ENCODE results near the gene CDCA7. TPM values are rescaled to one million over a fixed set of nuclear protein-coding genes. Genes with fewer than 3 reads are reported as not detected.

The CDCA7 gene
- total RNA-seq, 1 experiment from 2014 or later, result 64.9 TPM

DNA sequence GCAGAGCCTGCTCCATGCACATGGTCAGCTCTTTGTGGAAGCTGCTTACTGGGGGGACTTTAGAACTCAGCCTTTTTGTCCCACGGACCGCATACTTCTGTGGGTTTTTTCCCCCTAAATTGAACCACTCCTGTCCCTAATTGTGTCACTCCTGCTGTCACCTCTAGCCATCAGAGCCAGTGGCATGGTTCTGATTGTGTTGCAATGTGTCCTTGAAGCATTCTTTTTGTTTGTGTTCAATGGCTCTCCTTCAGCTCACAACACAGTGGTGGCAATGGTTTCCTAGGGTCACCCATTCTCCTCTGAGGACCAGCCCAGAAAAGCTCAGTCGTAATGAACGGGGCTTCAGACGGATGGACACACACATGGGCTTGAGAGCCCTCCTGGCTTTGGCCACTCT is 35.4 kb downstream of the CDCA7 start:
- no TSS peak for BruUV-seq (replicated peaks)
- Histone ChIP-seq H3K27ac (ENCODE audit: low read depth, low read length, poor library complexity, severe bottlenecking) (no peak overlapping the region), H3K36me3 (ENCODE audit: insufficient read depth, low read length, poor library complexity, severe bottlenecking) (no peaks in the 10 kb centered on the region), H3K4me1 (ENCODE audit: insufficient read depth, low read length, poor library complexity, severe bottlenecking) (no peaks in the 10 kb centered on the region), H3K4me3 (ENCODE audit: low read depth, low read length, poor library complexity, severe bottlenecking) (no peak overlapping the region), H3K27me3 (replicated peaks; ENCODE audit: insufficient read depth, low read depth, low read length, poor library complexity) (no peaks in the 10 kb centered on the region), H3K9me3 (ENCODE audit: low read depth, low read length, poor library complexity, severe bottlenecking) (no peaks in the 10 kb centered on the region)
- DNase-seq (ENCODE audit: low spot score), result no peak
- intact Hi-C loops (cut with micrococcal nuclease; ENCODE audit: unreplicated experiment), result no loop called here
- POLR2A ChIA-PET (ENCODE audit: low non-redundant PET), result no interaction called here
- no peak for TF ChIP-seq EZH2 (IDR thresholded peaks at IDR 0.05; ENCODE audit: borderline replicate concordance, low read depth, low read length, poor library complexity, severe bottlenecking)
- TF ChIP-seq, protein P1, sequence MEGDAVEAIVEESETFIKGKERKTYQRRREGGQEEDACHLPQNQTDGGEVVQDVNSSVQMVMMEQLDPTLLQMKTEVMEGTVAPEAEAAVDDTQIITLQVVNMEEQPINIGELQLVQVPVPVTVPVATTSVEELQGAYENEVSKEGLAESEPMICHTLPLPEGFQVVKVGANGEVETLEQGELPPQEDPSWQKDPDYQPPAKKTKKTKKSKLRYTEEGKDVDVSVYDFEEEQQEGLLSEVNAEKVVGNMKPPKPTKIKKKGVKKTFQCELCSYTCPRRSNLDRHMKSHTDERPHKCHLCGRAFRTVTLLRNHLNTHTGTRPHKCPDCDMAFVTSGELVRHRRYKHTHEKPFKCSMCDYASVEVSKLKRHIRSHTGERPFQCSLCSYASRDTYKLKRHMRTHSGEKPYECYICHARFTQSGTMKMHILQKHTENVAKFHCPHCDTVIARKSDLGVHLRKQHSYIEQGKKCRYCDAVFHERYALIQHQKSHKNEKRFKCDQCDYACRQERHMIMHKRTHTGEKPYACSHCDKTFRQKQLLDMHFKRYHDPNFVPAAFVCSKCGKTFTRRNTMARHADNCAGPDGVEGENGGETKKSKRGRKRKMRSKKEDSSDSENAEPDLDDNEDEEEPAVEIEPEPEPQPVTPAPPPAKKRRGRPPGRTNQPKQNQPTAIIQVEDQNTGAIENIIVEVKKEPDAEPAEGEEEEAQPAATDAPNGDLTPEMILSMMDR (conservative IDR thresholded peaks at IDR 0.05; ENCODE audit: low read depth, low read length), result no peak
- CTCF ChIA-PET, result no interaction called here

DNA sequence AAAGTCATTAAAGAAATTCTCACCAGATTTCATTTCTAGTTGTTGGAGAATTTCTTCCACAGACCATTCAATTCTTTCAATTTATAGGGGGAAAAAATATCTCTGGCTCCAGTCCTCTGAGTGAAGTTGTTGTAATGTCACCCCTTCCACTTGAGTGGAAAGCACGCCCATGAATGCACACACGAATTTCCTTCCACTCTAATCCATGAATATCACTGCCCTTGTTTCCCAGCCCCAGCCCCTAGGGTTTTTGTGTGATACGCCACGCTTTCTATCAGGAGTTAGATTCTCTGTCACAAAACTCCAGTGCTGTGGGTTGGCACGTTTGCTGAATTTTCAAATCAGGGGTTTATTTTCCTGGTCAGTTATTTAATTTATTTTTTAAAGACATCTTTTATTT is 38.1 kb downstream of the CDCA7 start:
- TF ChIP-seq EZH2 (IDR thresholded peaks at IDR 0.05; ENCODE audit: borderline replicate concordance, low read depth, low read length, poor library complexity, severe bottlenecking), result no peak
- TF ChIP-seq, protein P1 (conservative IDR thresholded peaks at IDR 0.05; ENCODE audit: low read depth, low read length), result no peak
- H3K36me3 ChIP-seq (ENCODE audit: insufficient read depth, low read length, poor library complexity, severe bottlenecking), result no peaks in the 10 kb centered on the region
- DNase-seq (ENCODE audit: low spot score), result no peak
- ChIA-PET POLR2A (ENCODE audit: low non-redundant PET) (no interaction called here), CTCF (no interaction called here)
- no peaks in the 10 kb centered on the region for H3K9me3 ChIP-seq (ENCODE audit: low read depth, low read length, poor library complexity, severe bottlenecking)
- no peak overlapping the region for H3K4me3 ChIP-seq (ENCODE audit: low read depth, low read length, poor library complexity, severe bottlenecking)
- no TSS peak for BruUV-seq (replicated peaks)
- H3K27ac ChIP-seq (ENCODE audit: low read depth, low read length, poor library complexity, severe bottlenecking), result no peak overlapping the region
- no peaks in the 10 kb centered on the region for H3K27me3 ChIP-seq (replicated peaks; ENCODE audit: insufficient read depth, low read depth, low read length, poor library complexity)
- H3K4me1 ChIP-seq (ENCODE audit: insufficient read depth, low read length, poor library complexity, severe bottlenecking), result no peaks in the 10 kb centered on the region
- intact Hi-C loops (cut with micrococcal nuclease; ENCODE audit: unreplicated experiment), result no loop called here

DNA sequence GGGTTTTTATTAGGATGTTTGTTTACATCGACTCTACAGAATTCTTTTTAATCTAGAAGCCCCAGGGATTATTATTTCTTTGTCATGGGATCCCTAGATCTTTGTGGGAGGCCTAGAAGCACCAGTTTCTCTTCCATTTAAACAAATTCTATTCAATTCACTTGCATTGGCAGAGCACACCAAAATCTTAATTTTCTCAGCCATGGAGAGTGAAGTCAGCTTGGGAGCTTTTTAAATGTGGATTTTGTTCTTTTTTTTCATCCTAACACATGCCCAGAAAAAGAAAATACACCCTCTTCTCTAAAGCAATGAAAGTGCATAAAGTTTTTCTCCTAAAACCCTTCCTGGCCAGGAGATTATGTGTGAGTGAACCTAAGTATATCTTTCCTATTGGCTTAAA is 38.5 kb downstream of the CDCA7 start:
- H3K27me3 ChIP-seq (replicated peaks; ENCODE audit: insufficient read depth, low read depth, low read length, poor library complexity), result no peaks in the 10 kb centered on the region
- BruUV-seq (replicated peaks), result no TSS peak
- no peaks in the 10 kb centered on the region for H3K36me3 ChIP-seq (ENCODE audit: insufficient read depth, low read length, poor library complexity, severe bottlenecking)
- no peak overlapping the region for H3K27ac ChIP-seq (ENCODE audit: low read depth, low read length, poor library complexity, severe bottlenecking)
- DNase-seq (ENCODE audit: low spot score), result no peak
- ChIA-PET POLR2A (ENCODE audit: low non-redundant PET) (no interaction called here), CTCF (no interaction called here)
- H3K4me1 ChIP-seq (ENCODE audit: insufficient read depth, low read length, poor library complexity, severe bottlenecking), result no peaks in the 10 kb centered on the region
- TF ChIP-seq EZH2 (IDR thresholded peaks at IDR 0.05; ENCODE audit: borderline replicate concordance, low read depth, low read length, poor library complexity, severe bottlenecking), result no peak
- TF ChIP-seq, protein P1 (conservative IDR thresholded peaks at IDR 0.05; ENCODE audit: low read depth, low read length), result no peak
- no peak overlapping the region for H3K4me3 ChIP-seq (ENCODE audit: low read depth, low read length, poor library complexity, severe bottlenecking)
- intact Hi-C loops (cut with micrococcal nuclease; ENCODE audit: unreplicated experiment), result no loop called here
- H3K9me3 ChIP-seq (ENCODE audit: low read depth, low read length, poor library complexity, severe bottlenecking), result no peaks in the 10 kb centered on the region
